ENCODE measurements around the gene ELMO3.
A peak's percentile ranks its signal among the peaks of the same experiment; 100 is the strongest.

Gene ELMO3

GRCh38 chr16:67183284-67183626 lies 15.7 kb upstream of the ELMO3 start:
- DNase-seq = no peak

- DNase-seq = peak; percentile 97
Measured at GRCh38 chr16:67183627-67184452, 15.1 kb upstream of the ELMO3 start, which contains the start of gene MATCAP1. Gene MATCAP1 (minus strand): TSS chr16:67183963. CDS start chr16:67180610, 3,353 bp downstream.

- DNase-seq = no peak
Measured at GRCh38 chr16:67184453-67184994, 14.4 kb upstream of the ELMO3 start.

GRCh38 chr16:67184995-67185650 lies 13.8 kb upstream of the ELMO3 start:
- peak; percentile 63 for DNase-seq

GRCh38 chr16:67185651-67186134 lies 13.2 kb upstream of the ELMO3 start:
- DNase-seq = no peak

GRCh38 chr16:67186550-67186950 lies 12.4 kb upstream of the ELMO3 start:
- no peak for DNase-seq

- DNase-seq = no peak
Measured at GRCh38 chr16:67187175-67187890, 11.6 kb upstream of the ELMO3 start.

- DNase-seq = no peak
Measured at GRCh38 chr16:67188323-67188722, 10.6 kb upstream of the ELMO3 start.

- DNase-seq = no peak
Measured at GRCh38 chr16:67188798-67189197, 10.1 kb upstream of the ELMO3 start.

GRCh38 chr16:67190041-67190440 lies 8.9 kb upstream of the ELMO3 start, which contains the start of gene EXOC3L1:
Gene EXOC3L1 (minus strand): TSS chr16:67190136. CDS start chr16:67189676, 460 bp downstream.
- DNase-seq = no peak

GRCh38 chr16:67190448-67191399 lies 8.2 kb upstream of the ELMO3 start:
- DNase-seq = no peak

GRCh38 chr16:67191411-67191994 lies 7.4 kb upstream of the ELMO3 start:
- DNase-seq = no peak

- DNase-seq = peak; percentile 85
Measured at GRCh38 chr16:67191995-67192681, 6.8 kb upstream of the ELMO3 start, which contains the start of gene E2F4. Gene E2F4 (plus strand): TSS chr16:67192155. CDS start chr16:67192228, 73 bp downstream.

- no peak for DNase-seq
Measured at GRCh38 chr16:67192781-67193361, 6.1 kb upstream of the ELMO3 start.

- DNase-seq = no peak
Measured at GRCh38 chr16:67193536-67193935, 5.4 kb upstream of the ELMO3 start.

- DNase-seq = no peak
Measured at GRCh38 chr16:67194260-67194659, 4.7 kb upstream of the ELMO3 start.

GRCh38 chr16:67195676-67196075 lies 3.3 kb upstream of the ELMO3 start:
- no peak for DNase-seq

GRCh38 chr16:67196881-67197280 lies 2.0 kb upstream of the ELMO3 start:
- DNase-seq = no peak

GRCh38 chr16:67197704-67198103 lies 1.2 kb upstream of the ELMO3 start:
- no peak for DNase-seq

GRCh38 chr16:67198238-67198734 lies 645 bp upstream of the ELMO3 start:
- peak; percentile 46 for DNase-seq

Measured in NCI-H1436 (cell line).